HL-60/S4 treated with phorbol 12-myristate 13-acetate at 8.2 ng/mL for 4 days and 3 days (cell line): ENCODE results near the gene TSPOAP1.
"Not testable (repeated sequence)": the region's sequence is repeated elsewhere in the genome, so short reads cannot be mapped to it uniquely, and the experiment has no call there.

Experiments
- in situ Hi-C: fragments of 300-500 bp; cut with MboI; formaldehyde crosslinking; loops from 2 replicates; pipeline ENCODE4 v1.15.0; 2022; ENCODE audit warnings: low sequenced_read_pairs

Gene TSPOAP1

GRCh38 chr17:58341861-58342475, 13.4 kb upstream of the TSPOAP1 start:
- in situ Hi-C loops, result no loop called here

GRCh38 chr17:58341136-58341860, 12.7 kb upstream of the TSPOAP1 start:
- in situ Hi-C loops, result not testable (repeated sequence)

GRCh38 chr17:58340405-58340876, 11.8 kb upstream of the TSPOAP1 start:
- in situ Hi-C loops, result no loop called here

- in situ Hi-C loops, result no loop called here
Measured at GRCh38 chr17:58339755-58340404, 11.3 kb upstream of the TSPOAP1 start.

GRCh38 chr17:58338841-58339754, 10.5 kb upstream of the TSPOAP1 start:
- in situ Hi-C loops, result no loop called here

- in situ Hi-C loops, result no loop called here
Measured at GRCh38 chr17:58338454-58338840, 9.9 kb upstream of the TSPOAP1 start.

- in situ Hi-C loops, result no loop called here
Measured at GRCh38 chr17:58337600-58338453, 9.2 kb upstream of the TSPOAP1 start.

- in situ Hi-C loops, result no loop called here
Measured at GRCh38 chr17:58337210-58337599, 8.6 kb upstream of the TSPOAP1 start.

GRCh38 chr17:58336456-58337209, 8.0 kb upstream of the TSPOAP1 start:
- in situ Hi-C loops, result no loop called here

GRCh38 chr17:58335779-58336455, 7.3 kb upstream of the TSPOAP1 start:
- in situ Hi-C loops, result no loop called here

GRCh38 chr17:58335061-58335731, 6.6 kb upstream of the TSPOAP1 start:
- in situ Hi-C loops, result no loop called here

GRCh38 chr17:58334661-58335060, 6.1 kb upstream of the TSPOAP1 start:
- in situ Hi-C loops, result no loop called here

GRCh38 chr17:58334256-58334655, 5.7 kb upstream of the TSPOAP1 start:
- in situ Hi-C loops, result no loop called here

GRCh38 chr17:58333736-58334207, 5.2 kb upstream of the TSPOAP1 start:
- in situ Hi-C loops, result no loop called here

GRCh38 chr17:58332778-58333735, 4.5 kb upstream of the TSPOAP1 start:
- in situ Hi-C loops, result no loop called here

GRCh38 chr17:58331815-58332777, 3.5 kb upstream of the TSPOAP1 start:
- in situ Hi-C loops, result no loop called here
